HUES64 (cell line): ENCODE results near the gene ULK4.
"Not testable (repeated sequence)": the region's sequence is repeated elsewhere in the genome, so short reads cannot be mapped to it uniquely, and the experiment has no call there.

Experiments
- H3K27ac ChIP-seq: 2 replicates; pipeline ENCODE4 v1.7.0; 2013; ENCODE audit warnings: low read depth, low read length, inconsistent platforms
- H3K27me3 ChIP-seq: 2 replicates; pipeline ENCODE4 v1.6.1; 2013; ENCODE audit warnings: mild to moderate bottlenecking, low read length; ENCODE audit not compliant: insufficient read depth
- H3K36me3 ChIP-seq: 2 replicates; pipeline ENCODE4 v1.6.1; 2013; ENCODE audit warnings: mild to moderate bottlenecking, low read length; ENCODE audit not compliant: insufficient read depth
- H3K4me1 ChIP-seq: 2 replicates; pipeline ENCODE4 v1.6.1; 2013; ENCODE audit warnings: mild to moderate bottlenecking, low read length, moderate library complexity; ENCODE audit not compliant: insufficient read depth
- H3K4me3 ChIP-seq: 2 replicates; pipeline ENCODE4 v1.5.1; 2013; ENCODE audit warnings: mild to moderate bottlenecking, low read length, moderate library complexity
- H3K9ac ChIP-seq: 2 replicates; pipeline ENCODE4 v1.6.1; 2013; ENCODE audit warnings: mild to moderate bottlenecking, low read depth, low read length
- H3K9me3 ChIP-seq: 2 replicates; pipeline ENCODE4 v1.6.1; 2013; ENCODE audit warnings: low read depth, low read length; ENCODE audit not compliant: insufficient read depth
- WGBS: fragments of 150-250, 120-280 bp; methylation state at CpG from one replicate; pipeline ENCODE4 v1.1.7; 2013; ENCODE audit warnings: missing lambda C conversion rate; 5-methylcytosine and 5-hydroxymethylcytosine counted together

Gene ULK4

DNA sequence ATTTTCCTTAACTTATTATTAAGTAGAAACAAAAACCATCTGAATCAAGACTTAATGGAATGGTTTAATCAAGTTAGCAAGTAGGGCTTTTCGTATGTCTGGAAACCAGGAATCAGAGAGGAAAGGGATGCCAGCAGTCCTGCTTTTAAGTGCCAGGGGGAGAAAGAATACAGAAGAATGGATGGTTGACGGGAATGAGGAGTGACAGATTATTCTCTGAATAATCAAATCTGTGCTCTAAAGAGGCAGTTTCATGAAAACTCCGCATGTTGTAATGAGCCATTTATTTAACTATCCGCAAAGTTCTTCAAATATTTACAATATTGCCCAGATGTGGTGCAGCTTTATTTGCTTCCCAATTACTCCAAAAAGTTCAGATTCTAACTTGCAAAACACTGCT, 659.6 kb downstream of the ULK4 start:
- H3K36me3 ChIP-seq, result no peaks in the 10 kb centered on the region
- no peak overlapping the region for H3K27ac ChIP-seq
- WGBS, result 95% methylated on average over 4 of the region's 4 CpGs
- no peak overlapping the region for H3K9ac ChIP-seq
- H3K27me3 ChIP-seq, result no peaks in the 10 kb centered on the region
- no peak overlapping the region for H3K4me3 ChIP-seq
- no peaks in the 10 kb centered on the region for H3K4me1 ChIP-seq
- no peaks in the 10 kb centered on the region for H3K9me3 ChIP-seq

DNA sequence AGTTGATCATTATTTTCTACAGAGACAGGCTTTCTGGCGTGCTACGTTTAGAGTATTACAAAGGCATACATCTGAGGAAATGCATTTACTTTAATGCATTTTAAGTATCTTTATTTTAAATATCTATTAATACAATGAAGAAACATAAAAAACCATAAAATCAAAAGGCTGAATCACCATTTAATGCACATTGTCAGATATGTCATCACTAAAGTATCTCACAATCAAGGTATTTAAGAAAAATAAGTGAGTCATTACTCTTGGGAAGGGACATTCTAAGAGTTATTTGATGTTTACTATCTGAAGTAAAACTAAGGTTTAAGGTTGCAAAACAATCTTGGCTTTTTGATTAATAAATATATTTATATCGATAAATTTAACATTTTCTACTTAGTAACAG, 660.4 kb downstream of the ULK4 start:
- Histone ChIP-seq H3K4me1 (no peaks in the 10 kb centered on the region), H3K9me3 (no peaks in the 10 kb centered on the region), H3K9ac (no peak overlapping the region), H3K4me3 (no peak overlapping the region), H3K36me3 (no peaks in the 10 kb centered on the region), H3K27me3 (no peaks in the 10 kb centered on the region), H3K27ac (no peak overlapping the region)
- no CpG with 5 or more reads among the region's 3 CpGs for WGBS

DNA sequence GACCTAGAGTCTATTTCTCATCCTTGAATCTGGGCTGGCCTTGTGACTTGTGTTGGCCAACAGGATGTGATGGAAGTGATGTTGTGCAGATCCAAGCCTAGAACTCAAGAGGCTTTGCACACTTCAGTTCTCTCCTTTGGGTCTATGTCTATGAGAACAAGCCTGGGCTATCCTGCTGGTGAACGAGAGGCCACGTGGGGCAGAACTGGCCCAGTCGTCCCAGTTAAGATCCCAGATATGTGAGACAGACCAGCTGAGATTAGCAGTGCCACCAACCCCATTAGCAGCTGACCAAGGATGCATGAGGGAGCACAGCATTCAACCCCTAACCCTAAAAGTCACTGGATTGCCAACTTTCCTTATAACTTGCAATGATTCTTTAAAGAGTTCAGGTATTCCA, 662.9 kb downstream of the ULK4 start:
- no peak overlapping the region for H3K9ac ChIP-seq
- no peaks in the 10 kb centered on the region for H3K27me3 ChIP-seq
- no peak overlapping the region for H3K27ac ChIP-seq
- no peaks in the 10 kb centered on the region for H3K36me3 ChIP-seq
- no peak overlapping the region for H3K4me3 ChIP-seq
- H3K9me3 ChIP-seq, result no peaks in the 10 kb centered on the region
- 94% methylated on average over 3 of the region's 3 CpGs for WGBS
- no peaks in the 10 kb centered on the region for H3K4me1 ChIP-seq

DNA sequence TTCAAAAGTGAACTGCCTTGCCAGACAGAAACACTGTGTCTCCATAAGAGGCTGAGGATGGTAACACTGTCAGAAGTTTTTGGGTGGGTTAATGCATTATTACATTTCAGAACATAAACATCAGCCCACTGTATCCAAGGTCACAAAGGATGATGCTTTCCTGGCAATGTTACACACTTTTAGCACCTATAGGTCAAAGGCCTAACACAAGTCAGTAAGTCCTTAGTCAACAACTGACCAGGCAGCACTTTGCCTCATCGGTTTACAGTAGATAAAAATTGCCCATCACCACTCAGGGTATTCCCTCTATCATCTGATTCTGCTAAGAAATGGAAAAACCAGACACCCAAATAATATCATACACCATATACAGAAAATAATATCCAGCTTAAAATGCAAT, 664.2 kb downstream of the ULK4 start:
- no peak overlapping the region for H3K27ac ChIP-seq
- WGBS, result 95% methylated on average over 1 of the region's 1 CpG
- no peak overlapping the region for H3K4me3 ChIP-seq
- no peaks in the 10 kb centered on the region for H3K4me1 ChIP-seq
- no peaks in the 10 kb centered on the region for H3K27me3 ChIP-seq
- no peak overlapping the region for H3K9ac ChIP-seq
- no peaks in the 10 kb centered on the region for H3K36me3 ChIP-seq
- no peaks in the 10 kb centered on the region for H3K9me3 ChIP-seq

DNA sequence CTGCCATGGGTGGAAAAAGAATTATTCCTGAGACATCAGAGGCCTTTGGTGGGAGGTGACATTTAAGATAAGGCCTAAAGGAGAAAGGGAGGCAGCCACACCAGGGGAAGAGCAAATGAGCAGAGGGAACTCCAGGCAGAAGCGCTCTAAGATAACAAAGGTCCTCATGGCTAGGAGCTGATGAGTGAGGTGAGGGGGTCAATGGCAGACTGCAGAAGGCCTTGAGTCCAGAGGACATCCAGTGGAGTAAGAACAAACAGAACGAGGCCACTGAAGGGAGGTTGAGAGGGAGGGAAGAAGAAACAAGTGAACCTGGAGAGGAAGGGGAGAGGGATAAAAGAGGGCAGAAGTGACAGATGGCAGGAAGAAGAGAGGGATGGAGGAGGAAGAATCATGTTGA, 665.3 kb downstream of the ULK4 start:
- no peaks in the 10 kb centered on the region for H3K4me1 ChIP-seq
- no peaks in the 10 kb centered on the region for H3K27me3 ChIP-seq
- H3K9ac ChIP-seq, result no peak overlapping the region
- WGBS, result 94% methylated on average over 2 of the region's 2 CpGs
- no peak overlapping the region for H3K27ac ChIP-seq
- H3K36me3 ChIP-seq, result no peaks in the 10 kb centered on the region
- H3K9me3 ChIP-seq, result no peaks in the 10 kb centered on the region
- H3K4me3 ChIP-seq, result no peak overlapping the region

DNA sequence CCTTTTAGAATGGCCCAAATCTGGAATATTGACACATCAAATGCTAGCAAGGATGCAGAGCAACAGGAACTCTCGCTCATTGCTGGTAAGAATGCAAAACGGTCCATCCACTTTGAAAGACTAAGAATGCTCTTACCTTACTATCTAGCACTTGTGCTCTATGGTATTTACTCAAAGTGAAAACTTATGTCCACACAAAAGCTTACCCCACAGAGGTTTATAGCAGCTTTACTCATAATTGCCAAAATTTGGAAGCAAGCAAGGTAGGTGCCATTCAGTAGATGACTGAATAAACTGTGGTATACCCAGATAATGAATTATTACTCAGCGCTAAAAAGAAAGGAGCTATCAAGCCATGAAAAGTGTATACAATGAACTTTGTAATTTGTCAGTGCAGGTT, 666.2 kb downstream of the ULK4 start:
- Histone ChIP-seq H3K4me3 (no peak overlapping the region), H3K9ac (no peak overlapping the region), H3K9me3 (no peaks in the 10 kb centered on the region), H3K27ac (no peak overlapping the region), H3K4me1 (no peaks in the 10 kb centered on the region), H3K36me3 (no peaks in the 10 kb centered on the region), H3K27me3 (no peaks in the 10 kb centered on the region)
- WGBS, result 59% methylated on average over 3 of the region's 3 CpGs

DNA sequence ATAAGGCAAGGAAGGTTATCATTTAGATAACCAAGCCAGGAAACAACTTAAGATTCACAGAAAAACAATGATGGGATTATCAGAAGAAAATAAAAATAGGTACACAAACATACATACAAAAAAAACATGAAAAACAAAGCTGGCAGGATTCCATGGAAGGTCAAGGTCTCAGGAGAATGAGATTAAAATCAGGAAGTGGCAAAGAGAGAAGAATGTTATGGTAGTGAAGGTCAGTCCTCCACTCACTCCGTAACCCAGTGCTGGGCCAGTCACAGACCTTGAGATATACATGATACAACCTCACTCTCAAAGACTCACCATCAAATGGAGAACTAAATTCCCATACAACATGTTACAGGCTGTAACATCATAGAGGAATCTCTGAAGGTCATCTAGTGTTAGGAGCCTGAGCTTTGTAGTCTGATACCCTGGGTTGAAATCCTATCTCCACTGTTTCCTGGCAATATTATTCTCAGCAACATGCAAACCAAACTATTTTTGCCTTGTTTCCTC, 668.7 kb downstream of the ULK4 start:
- 100% methylated on average over 1 of the region's 1 CpG for WGBS
- Histone ChIP-seq H3K9me3 (no peaks in the 10 kb centered on the region), H3K9ac (no peak overlapping the region), H3K27me3 (no peaks in the 10 kb centered on the region), H3K4me1 (0 out of 2 replicates have a peak, but pooled peaks cover 3% of the 10 kb centered on the region), H3K4me3 (no peak overlapping the region), H3K27ac (no peak overlapping the region), H3K36me3 (no peaks in the 10 kb centered on the region)

DNA sequence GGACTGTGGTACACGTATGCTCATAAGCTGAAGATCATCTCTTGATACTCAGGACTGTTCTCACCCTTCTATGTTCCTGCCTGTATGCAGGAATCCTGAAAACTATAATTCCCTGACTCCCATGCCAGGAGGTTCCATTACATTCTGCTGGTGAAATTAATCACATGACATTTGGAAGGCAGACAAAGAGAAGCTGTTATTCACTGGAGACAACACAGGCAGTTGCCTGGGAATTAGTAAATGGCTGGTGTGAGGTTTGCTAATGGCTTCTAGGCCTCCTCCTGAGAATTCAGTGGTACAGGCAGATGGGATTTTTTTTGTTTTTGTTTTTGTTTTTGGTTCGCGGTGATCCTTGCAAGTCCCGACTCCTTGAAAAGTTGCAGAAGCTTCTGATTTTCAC, 671.2 kb downstream of the ULK4 start:
- Histone ChIP-seq H3K4me1 (0 out of 2 replicates have a peak, but pooled peaks cover 3% of the 10 kb centered on the region), H3K27me3 (no peaks in the 10 kb centered on the region), H3K4me3 (no peak overlapping the region), H3K9me3 (no peaks in the 10 kb centered on the region), H3K36me3 (no peaks in the 10 kb centered on the region), H3K9ac (no peak overlapping the region), H3K27ac (no peak overlapping the region)
- WGBS, result 87% methylated on average over 4 of the region's 4 CpGs

DNA sequence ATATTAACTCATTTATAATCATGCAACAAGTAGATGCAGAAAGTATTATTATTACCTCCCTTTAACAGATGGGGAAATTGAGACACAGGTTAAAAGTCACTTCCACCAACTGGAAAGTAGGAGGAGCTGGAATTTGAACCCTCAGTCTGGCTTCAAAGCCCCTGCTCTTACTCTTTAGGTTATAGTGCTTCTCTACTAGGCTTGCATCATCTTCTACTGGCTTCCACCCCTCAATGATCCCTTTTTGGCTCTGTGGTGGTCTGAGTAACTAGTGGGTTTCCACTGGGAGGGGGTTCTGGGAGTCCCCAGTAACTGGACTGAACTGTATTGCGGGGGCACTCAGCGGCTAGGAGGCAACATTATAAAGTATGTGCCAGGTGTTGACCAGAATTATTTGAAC, 671.6 kb downstream of the ULK4 start:
- Histone ChIP-seq H3K27me3 (no peaks in the 10 kb centered on the region), H3K9ac (no peak overlapping the region), H3K36me3 (no peaks in the 10 kb centered on the region), H3K4me3 (no peak overlapping the region), H3K9me3 (no peaks in the 10 kb centered on the region), H3K4me1 (0 out of 2 replicates have a peak, but pooled peaks cover 3% of the 10 kb centered on the region), H3K27ac (no peak overlapping the region)
- WGBS, result 89% methylated on average over 2 of the region's 2 CpGs

DNA sequence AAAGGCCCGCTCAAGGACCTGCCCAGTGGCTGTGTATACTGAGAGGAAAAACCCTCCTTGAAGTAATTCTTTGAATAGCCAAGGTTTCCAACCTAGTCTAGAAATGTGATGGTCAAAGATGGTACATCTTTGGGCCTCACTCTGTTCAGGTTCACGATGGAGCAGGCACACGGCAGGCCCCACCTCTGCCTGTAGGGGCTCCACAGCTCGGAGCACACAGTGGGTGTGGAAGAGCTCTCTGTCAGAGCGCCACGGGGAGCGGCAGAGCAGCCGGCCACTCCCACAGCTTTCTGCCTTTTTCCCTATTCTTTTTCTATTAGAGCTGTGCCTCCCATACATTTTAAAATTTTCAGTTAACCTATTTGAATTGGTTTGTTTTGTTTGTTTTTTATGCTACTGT, 673.1 kb downstream of the ULK4 start:
- no peak overlapping the region for H3K4me3 ChIP-seq
- H3K9ac ChIP-seq, result no peak overlapping the region
- no peaks in the 10 kb centered on the region for H3K9me3 ChIP-seq
- 88% methylated on average over 8 of the region's 8 CpGs for WGBS
- H3K27ac ChIP-seq, result no peak overlapping the region
- 0 out of 2 replicates have a peak, but pooled peaks cover 3% of the 10 kb centered on the region for H3K4me1 ChIP-seq
- H3K36me3 ChIP-seq, result no peaks in the 10 kb centered on the region
- H3K27me3 ChIP-seq, result no peaks in the 10 kb centered on the region

DNA sequence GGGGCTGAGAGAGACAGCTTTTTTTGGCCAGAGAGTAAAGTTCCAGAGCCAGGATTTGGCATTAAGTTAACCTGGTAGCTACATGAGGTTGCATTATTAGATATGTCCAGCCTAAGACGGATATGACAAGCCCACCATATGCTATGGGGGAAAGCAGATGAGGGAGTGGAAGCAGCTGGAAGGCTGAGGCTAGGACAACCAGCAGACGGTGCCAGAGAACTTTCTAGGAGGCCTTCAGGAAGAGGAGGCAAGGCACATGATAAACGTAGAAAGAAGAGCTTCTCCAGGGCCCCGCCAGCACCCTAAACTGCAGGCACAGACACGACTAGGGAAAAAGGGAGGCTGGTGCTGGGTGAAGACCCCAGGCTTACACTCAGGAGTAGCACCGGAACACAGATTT, 675.6 kb downstream of the ULK4 start:
- WGBS, result 67% methylated on average over 6 of the region's 6 CpGs
- 0 out of 2 replicates have a peak, but pooled peaks cover 3% of the 10 kb centered on the region for H3K4me1 ChIP-seq
- no peak overlapping the region for H3K9ac ChIP-seq
- no peak overlapping the region for H3K27ac ChIP-seq
- no peaks in the 10 kb centered on the region for H3K36me3 ChIP-seq
- no peaks in the 10 kb centered on the region for H3K9me3 ChIP-seq
- H3K27me3 ChIP-seq, result no peaks in the 10 kb centered on the region
- no peak overlapping the region for H3K4me3 ChIP-seq

DNA sequence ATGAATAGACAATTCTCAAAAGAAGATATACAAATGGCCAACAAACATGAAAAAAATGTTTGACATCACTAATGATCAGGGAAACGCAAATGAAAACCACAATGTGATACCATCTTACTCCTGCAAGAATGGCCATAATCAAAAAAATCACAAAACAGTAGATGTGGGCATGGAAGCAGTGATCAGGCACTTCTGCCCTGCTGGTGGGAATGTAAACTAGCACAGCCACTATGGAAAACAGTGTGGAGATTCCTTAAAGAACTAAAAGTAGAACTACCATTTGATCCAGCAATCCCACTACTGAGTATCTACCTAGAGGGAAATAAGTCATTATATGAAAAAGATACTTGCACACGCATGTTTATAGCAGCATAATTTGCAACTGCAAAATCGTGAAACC, 677.0 kb downstream of the ULK4 start:
- H3K4me3 ChIP-seq, H3K36me3 ChIP-seq, H3K9me3 ChIP-seq, H3K27ac ChIP-seq, H3K27me3 ChIP-seq, H3K4me1 ChIP-seq, H3K9ac ChIP-seq: not testable (repeated sequence)
- 87% methylated on average over 3 of the region's 3 CpGs for WGBS
